Mesothelial cell of epicardium (in vitro differentiated cells): Measurements from ENCODE around the gene CXCL17. TPM values are rescaled to one million over a fixed set of nuclear protein-coding genes. Genes with fewer than 3 reads are reported as not detected.
"Not testable (repeated sequence)": the region's sequence is repeated elsewhere in the genome, so short reads cannot be mapped to it uniquely, and the experiment has no call there.

Source experiments
- DNase-seq, 2 experiments: peaks; one replicate each; pipeline ENCODE4 v3.0.0; 2021; ENCODE audit warnings: low spot score in 2 of 2; ENCODE audit not compliant: unreplicated experiment in 2 of 2
- H3K27ac Mint-ChIP-seq: 2 replicates; pipeline ENCODE4 v1.8.0; 2021; ENCODE audit warnings: mixed read lengths
- H3K27me3 Mint-ChIP-seq: 2 replicates; pipeline ENCODE4 v1.8.0; 2021; ENCODE audit warnings: low read depth, mixed read lengths
- H3K36me3 Mint-ChIP-seq: 2 replicates; pipeline ENCODE4 v1.8.0; 2021; ENCODE audit warnings: mixed read lengths
- H3K4me1 Mint-ChIP-seq: 2 replicates; pipeline ENCODE4 v1.8.0; 2021; ENCODE audit warnings: mixed read lengths
- H3K4me3 Mint-ChIP-seq: 2 replicates; pipeline ENCODE4 v1.8.0; 2021; ENCODE audit warnings: mild to moderate bottlenecking, moderate library complexity, mixed read lengths
- H3K9me3 Mint-ChIP-seq: 2 replicates; pipeline ENCODE4 v1.8.0; 2021; ENCODE audit warnings: mixed read lengths
- CTCF ChIP-seq: fragments of 200-600 bp; sonication (generic); IDR thresholded peaks from one replicate; pipeline ENCODE4 v1.5.0; 2021; ENCODE audit warnings: antibody characterized with exemption; ENCODE audit not compliant: unreplicated experiment
- total RNA-seq: library from RNA; stranded (reverse); gene quantifications from 3 replicates; pipeline ENCODE4 v1.2.1, GENCODE V29; 2021

The CXCL17 gene, protein sequence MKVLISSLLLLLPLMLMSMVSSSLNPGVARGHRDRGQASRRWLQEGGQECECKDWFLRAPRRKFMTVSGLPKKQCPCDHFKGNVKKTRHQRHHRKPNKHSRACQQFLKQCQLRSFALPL
- total RNA-seq: not detected in 3 replicates

GRCh38 chr19:42442833-42443232 is at the start of gene CXCL17:
TSS of gene CXCL17 (minus strand) at chr19:42442946. CDS start at chr19:42442832, 114 bp downstream.
- peaks cover 14% of the 10 kb centered on the region for H3K4me1 Mint-ChIP-seq
- no peak for TF ChIP-seq CTCF
- no peak for DNase-seq
- no peaks in the 10 kb centered on the region for H3K36me3 Mint-ChIP-seq
- H3K4me3 Mint-ChIP-seq: no peak within 1 kb of the TSS
- H3K27ac Mint-ChIP-seq: no peak within 1 kb of the TSS
- H3K27me3 Mint-ChIP-seq: no peaks in the 10 kb centered on the region
- no peaks in the 10 kb centered on the region for H3K9me3 Mint-ChIP-seq

GRCh38 chr19:42488783-42489521 is 46.2 kb upstream of the CXCL17 start:
- H3K4me1 Mint-ChIP-seq: peaks cover 8% of the 10 kb centered on the region
- peak overlapping the region; percentile 53 for H3K27ac Mint-ChIP-seq
- H3K9me3 Mint-ChIP-seq: no peaks in the 10 kb centered on the region
- no peaks in the 10 kb centered on the region for H3K27me3 Mint-ChIP-seq
- H3K4me3 Mint-ChIP-seq: no peak overlapping the region
- TF ChIP-seq CTCF: no peak
- DNase-seq: no peak
- no peaks in the 10 kb centered on the region for H3K36me3 Mint-ChIP-seq

DNA sequence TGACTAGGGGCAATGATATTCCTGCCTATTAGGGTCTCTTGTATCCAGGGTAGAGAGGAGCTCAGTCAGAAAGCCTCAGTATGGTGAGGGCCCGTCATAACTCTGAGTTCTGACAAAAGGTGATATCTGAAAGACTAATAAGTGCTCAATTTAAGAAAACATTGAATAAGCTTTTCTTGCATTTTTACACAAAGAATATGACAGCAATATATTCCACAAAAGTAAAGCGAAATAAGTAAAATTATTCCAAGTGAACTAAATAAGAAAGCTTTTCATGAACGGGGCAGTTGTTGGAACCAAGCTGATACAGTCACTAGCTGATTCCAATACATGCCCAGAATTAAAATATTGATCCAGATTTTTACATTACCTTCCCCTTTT is 45.0 kb upstream of the CXCL17 start:
- Mint-ChIP-seq H3K27ac (no peak overlapping the region), H3K9me3 (no peaks in the 10 kb centered on the region), H3K4me1 (peaks cover 8% of the 10 kb centered on the region), H3K36me3 (no peaks in the 10 kb centered on the region), H3K27me3 (no peaks in the 10 kb centered on the region), H3K4me3 (no peak overlapping the region)
- DNase-seq: no peak
- TF ChIP-seq CTCF: no peak

- Mint-ChIP-seq H3K27me3 (no peaks in the 10 kb centered on the region), H3K27ac (no peak overlapping the region), H3K4me1 (peaks cover 8% of the 10 kb centered on the region), H3K9me3 (no peaks in the 10 kb centered on the region), H3K36me3 (no peaks in the 10 kb centered on the region), H3K4me3 (no peak overlapping the region)
- DNase-seq: no peak
- TF ChIP-seq CTCF: no peak
Measured at GRCh38 chr19:42487032-42487797, 44.5 kb upstream of the CXCL17 start.

- H3K36me3 Mint-ChIP-seq, H3K4me3 Mint-ChIP-seq, H3K9me3 Mint-ChIP-seq, DNase-seq, H3K27ac Mint-ChIP-seq, H3K27me3 Mint-ChIP-seq: not testable (repeated sequence)
- H3K4me1 Mint-ChIP-seq: peaks cover 13% of the 10 kb centered on the region
Measured at GRCh38 chr19:42485036-42485435, 42.3 kb upstream of the CXCL17 start.
